B cell (primary cell): ENCODE measurements around the gene HMCN1. TPM values are rescaled to one million over a fixed set of nuclear protein-coding genes. Genes with fewer than 3 reads are reported as not detected.

Experiments used
- ATAC-seq: fragments of 200-7000 bp; cut with Tn5 transposase; one replicate; pipeline ENCODE4 v1.10.0; 2021; ENCODE audit warnings: low read depth, mild to moderate bottlenecking, moderate number of reproducible peaks, moderate library complexity
- CTCF ChIA-PET: fragments of 350-600 bp; sonication (Branson Sonifier 250); formaldehyde crosslinking; loops from one replicate; lab custom pipeline; 2021; ENCODE audit warnings: antibody characterized with exemption, inconsistent platforms; lab: Charles Lee
- POLR2A ChIA-PET: fragments of 350-600 bp; sonication (Branson Sonifier 250); formaldehyde crosslinking; loops from one replicate; lab custom pipeline; 2021; ENCODE audit warnings: antibody characterized with exemption; lab: Charles Lee
- DNase-seq: peaks from one replicate; pipeline ENCODE4 v3.0.0; 2013
- H2AFZ ChIP-seq: 2 replicates; pipeline ENCODE4 v1.6.1; 2012; ENCODE audit warnings: mild to moderate bottlenecking, low read depth, low read length; ENCODE audit not compliant: insufficient read depth, poor library complexity, severe bottlenecking
- H3K27ac ChIP-seq, 2 donors: 1 replicate in 1 of 2; 2 replicates in 1 of 2; pipeline ENCODE4 v1.5.1; 2012 to 2013; ENCODE audit warnings: low read length in 2 of 2, mild to moderate bottlenecking in 2 of 2, moderate library complexity in 1 of 2
- H3K27me3 ChIP-seq, 4 experiments: fragments of 200-600 bp in 1 of 4; sonication (generic) in 1 of 4; replicated peaks in 1 of 4; 1 replicate in 2 of 4; 2 replicates in 2 of 4; pipeline versions ENCODE4 v1.6.1 to v1.7.0; 2013 to 2016; ENCODE audit warnings: low read length in 3 of 4, mild to moderate bottlenecking in 2 of 4, mixed read lengths in 1 of 4, moderate library complexity in 1 of 4; ENCODE audit not compliant: insufficient read depth in 4 of 4, control insufficient read depth in 3 of 4; ENCODE audit errors: control extremely low read depth in 1 of 4
- H3K36me3 ChIP-seq, 2 experiments: replicated peaks in 1 of 2; 1 replicate in 1 of 2; 2 replicates in 1 of 2; pipeline versions ENCODE4 v1.6.1 to v1.7.1; 2013; ENCODE audit warnings: low read length in 1 of 2; ENCODE audit not compliant: insufficient read depth in 2 of 2, control insufficient read depth in 1 of 2; ENCODE audit errors: control extremely low read depth in 1 of 2, extremely low read depth in 1 of 2
- H3K4me1 ChIP-seq, 2 donors: fragments of 200-600 bp in 1 of 2; sonication (generic) in 1 of 2; 1 replicate in 1 of 2; 2 replicates in 1 of 2; pipeline versions ENCODE4 v1.5.1 to v1.6.1; 2013 to 2017; ENCODE audit warnings: low read length in 2 of 2; ENCODE audit not compliant: control insufficient read depth in 2 of 2, insufficient read depth in 2 of 2
- H3K4me2 ChIP-seq: replicated peaks from 2 replicates; pipeline ENCODE3; 2012; ENCODE audit warnings: mild to moderate bottlenecking, low read depth, low read length; ENCODE audit not compliant: poor library complexity, severe bottlenecking
- H3K4me3 ChIP-seq, 5 experiments: fragments of 200-600 bp in 1 of 5; sonication (generic) in 1 of 5; 1 replicate in 3 of 5; 2 replicates in 2 of 5; pipeline versions ENCODE4 v1.5.1 to v1.7.0; 2011 to 2016; ENCODE audit warnings: low read length in 4 of 5, mild to moderate bottlenecking in 4 of 5, low read depth in 2 of 5, control low read depth in 1 of 5, moderate library complexity in 1 of 5; ENCODE audit not compliant: insufficient read depth in 1 of 5; ENCODE audit errors: control extremely low read depth in 1 of 5, extremely low read depth in 1 of 5
- H3K79me2 ChIP-seq: fragments of 200-600 bp; sonication (generic); one replicate; pipeline ENCODE4 v1.6.0; 2016; ENCODE audit warnings: low read length; ENCODE audit not compliant: control insufficient read depth, insufficient read depth
- H3K9ac ChIP-seq: fragments of 200-600 bp; sonication (generic); 2 replicates; pipeline ENCODE4 v1.6.1; 2017; ENCODE audit warnings: mild to moderate bottlenecking, low read length, moderate library complexity
- H3K9me3 ChIP-seq, 3 donors: one replicate each; pipeline versions ENCODE4 v1.6.1 to v1.7.1; 2013; ENCODE audit warnings: low read length in 2 of 3; ENCODE audit not compliant: control insufficient read depth in 2 of 3, insufficient read depth in 1 of 3; ENCODE audit errors: control extremely low read depth in 1 of 3
- H4K20me1 ChIP-seq: 2 replicates; pipeline ENCODE4 v1.6.0; 2012; ENCODE audit warnings: mild to moderate bottlenecking, low read length; ENCODE audit not compliant: insufficient read depth, control insufficient read depth, poor library complexity, severe bottlenecking
- H3K27ac Mint-ChIP-seq: one replicate; pipeline ENCODE4 v1.8.0; 2021; ENCODE audit warnings: mixed read lengths
- H3K27me3 Mint-ChIP-seq: one replicate; pipeline ENCODE4 v1.8.0; 2021; ENCODE audit warnings: mixed read lengths
- H3K4me1 Mint-ChIP-seq: one replicate; pipeline ENCODE4 v1.8.0; 2021; ENCODE audit warnings: mixed read lengths
- H3K4me3 Mint-ChIP-seq: one replicate; pipeline ENCODE4 v1.8.0; 2021; ENCODE audit warnings: mixed read lengths
- H3K9me3 Mint-ChIP-seq: one replicate; pipeline ENCODE4 v1.8.0; 2022; ENCODE audit warnings: mixed read lengths; ENCODE audit not compliant: insufficient read depth
- CTCF ChIP-seq: fragments of 200-600 bp; IDR thresholded peaks from one replicate; pipeline ENCODE4 v1.8.0; 2022; ENCODE audit warnings: antibody characterized with exemption, mild to moderate bottlenecking
- EZH2 ChIP-seq: IDR thresholded peaks from 2 replicates; pipeline ENCODE4 v1.6.1; 2012; ENCODE audit warnings: borderline replicate concordance, low read depth, mild to moderate bottlenecking, moderate library complexity, low read length; ENCODE audit not compliant: insufficient read depth, poor library complexity, severe bottlenecking
- WGBS: methylation state at CpG from one replicate; pipeline ENCODE4 v1.1.5; 2013; ENCODE audit warnings: missing lambda C conversion rate; ENCODE audit not compliant: insufficient coverage; 5-methylcytosine and 5-hydroxymethylcytosine counted together
- intact Hi-C: fragments of 100-400 bp; cut with micrococcal nuclease; formaldehyde crosslinking; loops from one replicate; pipeline ENCODE4 v1.10.0; 2022
- polyA plus RNA-seq: library from polyadenylated mRNA; depleted of rRNA; stranded (reverse); fragments of >200 nt; gene quantifications from 2 replicates; pipeline ENCODE4 v1.2.3, GENCODE V29; 2012
- total RNA-seq, 2 donors: library from RNA; stranded (reverse); fragments of 120-200 nt in 1 of 2; gene quantifications; 1 replicate in 1 of 2; 2 replicates in 1 of 2; pipeline versions ENCODE4 v1.2.3 to v1.2.4, GENCODE V29; 2013 to 2022

Gene HMCN1
- total and polyA plus RNA-seq, 2 donors (not counting 1 experiment from before 2014, with no cell fraction given) = not detected

GRCh38 chr1:186164773-186165172, 430.6 kb downstream of the HMCN1 start:
- H3K9me3 Mint-ChIP-seq = no peaks in the 10 kb centered on the region
- Histone ChIP-seq H3K9ac (no peak overlapping the region), H2AFZ (no peak overlapping the region), H3K4me2 (no peak overlapping the region), H3K9me3 (no peaks in the 10 kb centered on the region), H3K4me3 (no peak overlapping the region), H3K79me2 (no peaks in the 10 kb centered on the region), H3K27ac (no peak overlapping the region), H3K36me3 (no peaks in the 10 kb centered on the region), H3K4me1 (no peaks in the 10 kb centered on the region), H4K20me1 (no peaks in the 10 kb centered on the region), H3K27me3 (no peaks in the 10 kb centered on the region)
- ChIA-PET CTCF (no interaction called here), POLR2A (no interaction called here)
- no peak for TF ChIP-seq CTCF
- no peak for TF ChIP-seq EZH2
- DNase-seq = no peak
- no peak overlapping the region for H3K4me3 Mint-ChIP-seq
- peaks cover 3% of the 10 kb centered on the region for H3K27me3 Mint-ChIP-seq
- no peaks in the 10 kb centered on the region for H3K4me1 Mint-ChIP-seq
- intact Hi-C loops = no loop called here
- no peak for ATAC-seq
- WGBS = no CpG with 5 or more reads among the region's 3 CpGs
- no peak overlapping the region for H3K27ac Mint-ChIP-seq

- H3K4me2 ChIP-seq = no peak overlapping the region
- no peak overlapping the region for H3K27ac ChIP-seq
- ATAC-seq (no peak), DNase-seq (no peak)
- H2AFZ ChIP-seq = no peak overlapping the region
- no CpG with 5 or more reads among the region's 1 CpG for WGBS
- H3K27me3 ChIP-seq = no peaks in the 10 kb centered on the region
- H3K36me3 ChIP-seq = no peaks in the 10 kb centered on the region
- no peaks in the 10 kb centered on the region for H3K4me1 ChIP-seq
- Mint-ChIP-seq H3K4me3 (no peak overlapping the region), H3K4me1 (no peaks in the 10 kb centered on the region), H3K27me3 (peaks cover 3% of the 10 kb centered on the region), H3K27ac (no peak overlapping the region), H3K9me3 (no peaks in the 10 kb centered on the region)
- no peak overlapping the region for H3K9ac ChIP-seq
- no peak overlapping the region for H3K4me3 ChIP-seq
- intact Hi-C loops = no loop called here
- CTCF ChIA-PET = no interaction called here
- TF ChIP-seq EZH2 (no peak), CTCF (no peak)
- H3K9me3 ChIP-seq = no peaks in the 10 kb centered on the region
- POLR2A ChIA-PET = no interaction called here
- H3K79me2 ChIP-seq = no peaks in the 10 kb centered on the region
- no peaks in the 10 kb centered on the region for H4K20me1 ChIP-seq
Measured at GRCh38 chr1:186165303-186165702, 431.1 kb downstream of the HMCN1 start.
